ENCODE data around the gene NREP. TPM values are rescaled to one million over a fixed set of nuclear protein-coding genes. Genes with fewer than 3 reads are reported as not detected.

NREP gene
- total RNA-seq, 1 experiment from 2014 or later: 160 TPM

GRCh38 chr5:111743988-111744387 is 13.0 kb downstream of the NREP start:
- ATAC-seq (no peak), DNase-seq (ENCODE audit: low spot score) (no peak)
- Mint-ChIP-seq H3K27ac (peak overlapping the region; percentile 75), H3K4me1 (peaks cover 90% of the 10 kb centered on the region), H3K9me3 (no peaks in the 10 kb centered on the region), H3K27me3 (ENCODE audit: low read depth) (no peaks in the 10 kb centered on the region), H3K4me3 (no peak overlapping the region), H3K36me3 (peaks cover 6% of the 10 kb centered on the region; the same call in 1 of the 2 replicates)
- POLR2A ChIA-PET: no interaction called here
- no peak for TF ChIP-seq ETV6 (CRISPR knock-in tag; IDR thresholded peaks at IDR 0.05)
- TF ChIP-seq TEAD1 (CRISPR knock-in tag; IDR thresholded peaks at IDR 0.05): no peak
- no peak for TF ChIP-seq PRDM15 (CRISPR knock-in tag; IDR thresholded peaks at IDR 0.05)
- no peak for TF ChIP-seq SP1 (CRISPR knock-in tag; conservative IDR thresholded peaks at IDR 0.05)
- CTCF ChIA-PET: interaction anchor here (1.0 kb wide), 1 partner anchor 213 kb away, joined by 3 read pairs; no protein-coding TSS in a partner anchor

DNA sequence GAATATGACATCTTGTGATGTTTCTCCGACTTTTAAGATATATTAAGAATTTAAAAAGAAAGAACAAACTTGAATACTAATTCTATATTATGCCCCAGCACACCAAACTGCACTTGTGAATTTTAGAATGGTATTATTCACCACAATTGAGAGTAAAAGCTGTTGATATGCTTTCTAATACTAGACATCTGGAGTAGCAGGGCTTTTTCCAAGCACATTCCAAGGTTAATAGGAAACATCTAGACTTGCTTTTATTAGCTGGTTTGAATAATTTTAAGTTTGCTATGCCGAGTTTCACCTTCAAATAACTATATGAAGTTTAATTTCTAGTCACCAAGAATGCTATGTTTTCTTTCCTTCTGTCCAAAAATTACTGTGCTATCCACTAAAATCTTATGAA is 13.5 kb downstream of the NREP start:
- no peak for TF ChIP-seq ATF3 (CRISPR knock-in tag; conservative IDR thresholded peaks at IDR 0.05)
- TF ChIP-seq ZSCAN18 (CRISPR knock-in tag; IDR thresholded peaks at IDR 0.05): no peak
- TF ChIP-seq USF2 (CRISPR knock-in tag; IDR thresholded peaks at IDR 0.05): no peak
- no peak for TF ChIP-seq GRHL2 (CRISPR knock-in tag; IDR thresholded peaks at IDR 0.05; ENCODE audit: insufficient replicate concordance, severe bottlenecking)
- TF ChIP-seq, protein P1, sequence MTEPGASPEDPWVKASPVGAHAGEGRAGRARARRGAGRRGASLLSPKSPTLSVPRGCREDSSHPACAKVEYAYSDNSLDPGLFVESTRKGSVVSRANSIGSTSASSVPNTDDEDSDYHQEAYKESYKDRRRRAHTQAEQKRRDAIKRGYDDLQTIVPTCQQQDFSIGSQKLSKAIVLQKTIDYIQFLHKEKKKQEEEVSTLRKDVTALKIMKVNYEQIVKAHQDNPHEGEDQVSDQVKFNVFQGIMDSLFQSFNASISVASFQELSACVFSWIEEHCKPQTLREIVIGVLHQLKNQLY (CRISPR knock-in tag; IDR thresholded peaks at IDR 0.05): no peak
- TF ChIP-seq ZNF416 (CRISPR knock-in tag; IDR thresholded peaks at IDR 0.05): no peak
- no peak for TF ChIP-seq NFATC4 (CRISPR knock-in tag; IDR thresholded peaks at IDR 0.05)
- TF ChIP-seq SMAD4 (CRISPR knock-in tag; IDR thresholded peaks at IDR 0.05): no peak
- TF ChIP-seq NFE2L1 (CRISPR knock-in tag; IDR thresholded peaks at IDR 0.05): no peak
- no peak for TF ChIP-seq FOXK1 (CRISPR knock-in tag; IDR thresholded peaks at IDR 0.05)
- no peak for TF ChIP-seq FOXP1 (CRISPR knock-in tag; IDR thresholded peaks at IDR 0.05; ENCODE audit: borderline replicate concordance)
- TF ChIP-seq CREB1 (CRISPR knock-in tag; IDR thresholded peaks at IDR 0.05): no peak
- TF ChIP-seq EMX1 (CRISPR knock-in tag; IDR thresholded peaks at IDR 0.05): no peak
- TF ChIP-seq GABPB1 (CRISPR knock-in tag; IDR thresholded peaks at IDR 0.05): no peak
- Mint-ChIP-seq H3K9me3 (no peaks in the 10 kb centered on the region), H3K4me3 (no peak overlapping the region), H3K4me1 (peaks cover 90% of the 10 kb centered on the region), H3K27me3 (ENCODE audit: low read depth) (no peaks in the 10 kb centered on the region), H3K27ac (peak overlapping the region; percentile 75; the same call in 1 of the 2 replicates), H3K36me3 (peaks cover 5% of the 10 kb centered on the region; the same call in 1 of the 2 replicates)
- ChIA-PET POLR2A (interaction anchor here (0.6 kb wide), 1 partner anchor 121 kb away, joined by 5 read pairs; no protein-coding TSS in a partner anchor), CTCF (interaction anchor here (0.6 to 1.5 kb wide), 3 partner anchors 104 to 213 kb away, joined by 3 to 5 read pairs (median 3); no protein-coding TSS in a partner anchor)
- DNase-seq (ENCODE audit: low spot score): no peak
- no peak for ATAC-seq

Data from WTC11 (cell line).